Progenitor cell of endocrine pancreas (in vitro differentiated cells): Measurements from ENCODE around the gene IL1B. TPM values are rescaled to one million over a fixed set of nuclear protein-coding genes. Genes with fewer than 3 reads are reported as not detected.

Experiments used
- DNase-seq: peaks from one replicate; pipeline ENCODE4 v3.0.0; 2021; ENCODE audit warnings: low spot score; ENCODE audit not compliant: unreplicated experiment
- H3K27ac Mint-ChIP-seq: 2 replicates; pipeline ENCODE4 v1.8.0; 2021; ENCODE audit warnings: mild to moderate bottlenecking, moderate library complexity, mixed read lengths
- H3K27me3 Mint-ChIP-seq: 2 replicates; pipeline ENCODE4 v1.8.0; 2021; ENCODE audit warnings: mixed read lengths
- H3K36me3 Mint-ChIP-seq: 2 replicates; pipeline ENCODE4 v1.8.0; 2022; ENCODE audit warnings: mixed read lengths; ENCODE audit not compliant: insufficient read depth
- H3K4me1 Mint-ChIP-seq: 2 replicates; pipeline ENCODE4 v1.8.0; 2021; ENCODE audit warnings: low read depth, mixed read lengths
- H3K4me3 Mint-ChIP-seq: 2 replicates; pipeline ENCODE4 v1.8.0; 2021; ENCODE audit warnings: low read depth, mild to moderate bottlenecking, moderate library complexity, mixed read lengths
- H3K9me3 Mint-ChIP-seq: 2 replicates; pipeline ENCODE4 v1.8.0; 2021; ENCODE audit warnings: low read depth, mixed read lengths
- CTCF ChIP-seq: fragments of 200-600 bp; sonication (generic); IDR thresholded peaks from one replicate; pipeline ENCODE4 v1.5.0; 2021; ENCODE audit warnings: antibody characterized with exemption, mild to moderate bottlenecking; ENCODE audit not compliant: unreplicated experiment
- total RNA-seq: library from RNA; stranded (reverse); gene quantifications from 2 replicates; pipeline ENCODE4 v1.2.1, GENCODE V29; 2021

Gene IL1B
- total RNA-seq, 1 donor from 2014 or later: not detected

GRCh38 chr2:112881217-112881985, 44.8 kb upstream of the IL1B start:
- no peak for DNase-seq
- Mint-ChIP-seq H3K9me3 (no peaks in the 10 kb centered on the region), H3K36me3 (no peaks in the 10 kb centered on the region), H3K27ac (no peak overlapping the region), H3K27me3 (peaks cover 2% of the 10 kb centered on the region), H3K4me1 (no peaks in the 10 kb centered on the region), H3K4me3 (no peak overlapping the region)
- TF ChIP-seq CTCF: no peak

GRCh38 chr2:112880696-112881095, 44.1 kb upstream of the IL1B start:
- no peak overlapping the region for H3K27ac Mint-ChIP-seq
- no peaks in the 10 kb centered on the region for H3K36me3 Mint-ChIP-seq
- no peaks in the 10 kb centered on the region for H3K4me1 Mint-ChIP-seq
- TF ChIP-seq CTCF: no peak
- no peak for DNase-seq
- peaks cover 2% of the 10 kb centered on the region for H3K27me3 Mint-ChIP-seq
- no peaks in the 10 kb centered on the region for H3K9me3 Mint-ChIP-seq
- no peak overlapping the region for H3K4me3 Mint-ChIP-seq

GRCh38 chr2:112880091-112880531, 43.5 kb upstream of the IL1B start:
- Mint-ChIP-seq H3K27me3 (peaks cover 2% of the 10 kb centered on the region), H3K36me3 (no peaks in the 10 kb centered on the region), H3K27ac (no peak overlapping the region), H3K4me1 (no peaks in the 10 kb centered on the region), H3K4me3 (no peak overlapping the region), H3K9me3 (no peaks in the 10 kb centered on the region)
- TF ChIP-seq CTCF: no peak
- no peak for DNase-seq

- Mint-ChIP-seq H3K36me3 (no peaks in the 10 kb centered on the region), H3K4me3 (no peak overlapping the region), H3K27ac (no peak overlapping the region), H3K27me3 (peaks cover 2% of the 10 kb centered on the region), H3K4me1 (no peaks in the 10 kb centered on the region), H3K9me3 (no peaks in the 10 kb centered on the region)
- no peak for DNase-seq
- TF ChIP-seq CTCF: no peak
Observed at GRCh38 chr2:112879491-112880041, 43.0 kb upstream of the IL1B start.

- no peak for DNase-seq
- Mint-ChIP-seq H3K27me3 (peaks cover 2% of the 10 kb centered on the region), H3K4me1 (no peaks in the 10 kb centered on the region), H3K9me3 (peaks cover 8% of the 10 kb centered on the region), H3K36me3 (no peaks in the 10 kb centered on the region), H3K4me3 (no peak overlapping the region), H3K27ac (no peak overlapping the region)
- TF ChIP-seq CTCF: no peak
Observed at GRCh38 chr2:112877423-112877822, 40.8 kb upstream of the IL1B start.
